ENCODE measurements around the gene IFNAR1. TPM values are rescaled to one million over a fixed set of nuclear protein-coding genes. Genes with fewer than 3 reads are reported as not detected.

Gene IFNAR1
- total RNA-seq (2021; fragmentation: NEBNext Ultra II Directional; extraction: Animal tissue kit (Norgen Biotek cat#: 25700)) = 10 to 100 TPM; 42.0 to 49.7 (median 43.6) TPM
- long read RNA-seq, full-length matches to known transcripts = 19 of 49 reads
- long read RNA-seq, partial matches to known transcripts = 19 of 49 reads
- long read RNA-seq, other reads (novel, unspliced or antisense) = 11 of 49 reads

GRCh38 chr21:33324291-33325221 is at the start of gene IFNAR1:
Gene IFNAR1, plus strand, starts transcription at chr21:33324970. Its CDS starts 86 bp downstream, at chr21:33325056.
- TF ChIP-seq CTCF (IDR thresholded peaks at IDR 0.05) = no peak
- H3K27ac Mint-ChIP-seq = no peak within 1 kb of the TSS
- H3K36me3 Mint-ChIP-seq (ENCODE audit: low read depth) = no peaks in the 10 kb centered on the region
- H3K27me3 Mint-ChIP-seq (ENCODE audit: insufficient read depth) = no peaks in the 10 kb centered on the region
- DNase-seq = peak; percentile 96
- no peaks in the 10 kb centered on the region for H3K9me3 Mint-ChIP-seq
- H3K4me1 Mint-ChIP-seq (ENCODE audit: low read depth) = no peaks in the 10 kb centered on the region; the same call in 1 of the 2 replicates
- no peak within 1 kb of the TSS for H3K4me3 Mint-ChIP-seq

- H3K9me3 Mint-ChIP-seq = peaks cover 8% of the 10 kb centered on the region
- H3K27me3 Mint-ChIP-seq (ENCODE audit: insufficient read depth) = no peaks in the 10 kb centered on the region
- H3K27ac Mint-ChIP-seq = no peak overlapping the region
- no peak for DNase-seq
- peaks cover 53% of the 10 kb centered on the region for H3K36me3 Mint-ChIP-seq (ENCODE audit: low read depth)
- H3K4me1 Mint-ChIP-seq (ENCODE audit: low read depth) = peaks cover 6% of the 10 kb centered on the region; the same call in 1 of the 2 replicates
- no peak overlapping the region for H3K4me3 Mint-ChIP-seq
- TF ChIP-seq CTCF (IDR thresholded peaks at IDR 0.05) = no peak
Measured at GRCh38 chr21:33278721-33279120, 46.0 kb upstream of the IFNAR1 start.

- Mint-ChIP-seq H3K9me3 (peaks cover 8% of the 10 kb centered on the region), H3K27ac (no peak overlapping the region), H3K4me1 (ENCODE audit: low read depth) (peaks cover 6% of the 10 kb centered on the region; the same call in 1 of the 2 replicates), H3K4me3 (no peak overlapping the region), H3K36me3 (ENCODE audit: low read depth) (peaks cover 52% of the 10 kb centered on the region), H3K27me3 (ENCODE audit: insufficient read depth) (no peaks in the 10 kb centered on the region)
- DNase-seq = no peak
- TF ChIP-seq CTCF (IDR thresholded peaks at IDR 0.05) = no peak
Measured at GRCh38 chr21:33279330-33279820, 45.4 kb upstream of the IFNAR1 start.

- peaks cover 8% of the 10 kb centered on the region for H3K9me3 Mint-ChIP-seq
- no peak for DNase-seq
- no peak for TF ChIP-seq CTCF (IDR thresholded peaks at IDR 0.05)
- peaks cover 52% of the 10 kb centered on the region for H3K36me3 Mint-ChIP-seq (ENCODE audit: low read depth)
- no peaks in the 10 kb centered on the region for H3K27me3 Mint-ChIP-seq (ENCODE audit: insufficient read depth)
- no peak overlapping the region for H3K27ac Mint-ChIP-seq
- peaks cover 13% of the 10 kb centered on the region for H3K4me1 Mint-ChIP-seq (ENCODE audit: low read depth)
- no peak overlapping the region for H3K4me3 Mint-ChIP-seq
Measured at GRCh38 chr21:33281096-33281652, 43.6 kb upstream of the IFNAR1 start.

GRCh38 chr21:33283203-33283602 is 41.6 kb upstream of the IFNAR1 start:
- Mint-ChIP-seq H3K9me3 (peaks cover 8% of the 10 kb centered on the region), H3K36me3 (ENCODE audit: low read depth) (peaks cover 44% of the 10 kb centered on the region), H3K27ac (no peak overlapping the region)

More at GRCh38 chr21:33283203-33283602, 41.6 kb upstream of the IFNAR1 start:
- Mint-ChIP-seq H3K4me3 (no peak overlapping the region), H3K27me3 (ENCODE audit: insufficient read depth) (no peaks in the 10 kb centered on the region; the same call in 1 of the 2 replicates), H3K4me1 (ENCODE audit: low read depth) (peaks cover 26% of the 10 kb centered on the region)
- no peak for TF ChIP-seq CTCF (IDR thresholded peaks at IDR 0.05)
- no peak for DNase-seq

All from HFFc6 (cell line).